GM21423 (cell line): ENCODE measurements around the gene AREG.
"Not testable (repeated sequence)": the region's sequence is repeated elsewhere in the genome, so short reads cannot be mapped to it uniquely, and the experiment has no call there.

ENCODE experiments used
- ATAC-seq: cut with Tn5 transposase; IDR thresholded peaks from one replicate; pipeline ENCODE4 v1.9.1; 2021; ENCODE audit warnings: mild to moderate bottlenecking, moderate library complexity; ENCODE audit not compliant: unreplicated experiment

The AREG gene, protein sequence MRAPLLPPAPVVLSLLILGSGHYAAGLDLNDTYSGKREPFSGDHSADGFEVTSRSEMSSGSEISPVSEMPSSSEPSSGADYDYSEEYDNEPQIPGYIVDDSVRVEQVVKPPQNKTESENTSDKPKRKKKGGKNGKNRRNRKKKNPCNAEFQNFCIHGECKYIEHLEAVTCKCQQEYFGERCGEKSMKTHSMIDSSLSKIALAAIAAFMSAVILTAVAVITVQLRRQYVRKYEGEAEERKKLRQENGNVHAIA

DNA sequence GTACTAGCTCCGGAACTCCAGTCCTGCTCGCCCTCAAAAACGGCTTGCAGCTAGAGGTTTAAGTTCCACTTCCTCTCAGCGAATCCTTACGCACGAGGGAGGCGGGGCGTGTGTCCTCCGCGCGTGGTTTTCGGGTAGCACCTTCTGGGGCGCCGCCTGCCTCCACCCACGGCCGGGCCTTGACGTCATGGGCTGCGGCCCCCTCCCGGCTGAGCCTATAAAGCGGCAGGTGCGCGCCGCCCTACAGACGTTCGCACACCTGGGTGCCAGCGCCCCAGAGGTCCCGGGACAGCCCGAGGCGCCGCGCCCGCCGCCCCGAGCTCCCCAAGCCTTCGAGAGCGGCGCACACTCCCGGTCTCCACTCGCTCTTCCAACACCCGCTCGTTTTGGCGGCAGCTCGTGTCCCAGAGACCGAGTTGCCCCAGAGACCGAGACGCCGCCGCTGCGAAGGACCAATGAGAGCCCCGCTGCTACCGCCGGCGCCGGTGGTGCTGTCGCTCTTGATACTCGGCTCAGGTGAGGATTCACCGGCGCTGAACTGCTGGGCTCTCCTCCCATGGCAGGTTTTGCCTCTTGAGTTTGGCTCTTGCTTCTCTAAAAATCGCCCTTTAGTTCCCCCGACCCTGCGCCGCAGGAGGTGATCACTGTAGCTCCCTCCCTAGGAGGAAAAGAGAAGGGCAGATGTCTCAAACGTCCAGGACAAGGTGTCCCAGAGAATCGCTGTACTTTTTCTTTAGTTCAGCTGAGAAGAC, at the start of gene AREG:
Gene AREG, plus strand, starts transcription at position 246 of the 752 bp plus-strand sequence. Its CDS starts 210 bp downstream, at position 456.
- peak; percentile 94 for ATAC-seq

DNA sequence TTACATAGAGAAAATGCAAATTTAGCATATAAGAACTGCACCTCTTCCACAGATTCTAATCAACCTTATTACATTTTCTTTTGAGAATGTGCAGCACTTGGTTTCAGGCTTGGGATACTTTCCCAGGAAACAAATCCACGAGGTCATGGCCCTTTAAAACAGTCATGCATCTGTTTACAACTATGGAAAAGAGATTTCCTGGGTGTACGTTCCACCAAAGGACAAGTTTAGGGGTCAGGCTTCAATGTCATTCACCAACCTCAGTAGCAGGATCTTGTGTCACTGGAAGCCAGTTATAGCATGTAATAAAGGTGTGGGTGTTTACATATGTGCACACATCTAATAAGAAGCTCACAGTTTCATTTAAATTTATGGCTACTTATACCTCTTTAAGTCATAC, 49.3 kb upstream of the AREG start:
- ATAC-seq: no peak

DNA sequence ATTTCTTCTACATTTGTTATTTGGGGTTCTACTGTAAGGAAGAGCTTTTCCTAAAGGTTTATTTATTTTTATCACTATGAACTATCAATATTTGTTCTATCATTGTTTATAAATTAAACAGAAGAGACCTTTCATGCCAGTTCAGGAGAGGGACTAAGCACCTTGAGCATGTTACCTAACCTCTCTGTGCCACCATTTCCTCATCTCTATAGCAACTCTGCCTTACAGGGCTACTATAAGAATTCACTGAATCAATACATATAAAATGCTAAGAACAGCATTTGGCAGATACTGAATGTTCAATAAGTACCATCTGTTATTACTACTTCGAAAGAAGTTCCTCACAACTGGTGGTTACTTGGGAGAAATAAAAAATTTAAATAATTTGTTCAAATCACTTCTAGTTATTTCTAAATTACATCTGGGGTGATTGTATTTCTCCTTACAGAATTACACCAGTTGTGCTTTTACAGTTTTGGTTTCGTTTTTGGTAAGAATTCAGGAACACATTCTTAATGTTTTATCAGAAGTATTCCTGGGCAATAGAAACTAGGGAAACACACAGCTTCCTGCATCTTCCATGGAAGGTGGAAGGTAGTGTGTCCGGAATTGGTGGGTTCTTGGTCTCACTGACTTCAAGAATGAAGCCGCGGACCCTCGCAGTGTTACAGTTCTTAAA, 47.0 kb upstream of the AREG start:
- ATAC-seq: peak; percentile 41

DNA sequence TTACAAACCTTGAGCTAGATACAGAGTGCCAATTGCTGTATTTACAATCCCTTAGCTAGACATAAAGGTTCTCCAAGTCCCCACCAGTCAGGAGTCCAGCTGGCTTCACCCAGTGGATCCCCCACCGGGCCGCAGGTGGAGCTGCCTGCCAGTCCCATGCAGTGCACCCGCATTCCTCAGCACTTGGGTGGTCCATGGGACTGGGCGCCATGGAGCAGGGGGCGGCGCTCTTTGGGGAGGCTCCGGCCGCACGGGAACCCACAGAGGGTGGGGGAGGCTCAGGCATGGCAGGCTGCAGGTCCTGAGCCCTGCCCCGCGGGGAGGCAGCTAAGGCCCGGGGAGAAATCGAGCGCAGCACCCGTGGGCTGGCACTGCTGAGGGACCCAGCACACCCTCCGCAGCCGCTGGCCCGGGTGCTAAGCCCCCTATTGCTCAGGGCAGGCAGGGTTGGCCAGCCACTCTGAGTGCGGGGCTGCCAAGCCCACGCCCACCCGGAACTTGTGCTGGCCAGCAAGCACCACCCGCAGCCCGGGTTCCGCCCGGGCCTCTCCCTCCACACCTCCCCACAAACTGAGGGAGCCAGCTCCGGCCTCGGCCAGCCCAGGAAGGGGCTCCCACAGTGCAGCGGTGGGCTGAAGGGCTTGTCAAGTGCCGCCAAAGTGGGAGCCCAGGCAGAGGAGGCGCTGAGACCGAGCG, 45.9 kb upstream of the AREG start:
- not testable (repeated sequence) for ATAC-seq

DNA sequence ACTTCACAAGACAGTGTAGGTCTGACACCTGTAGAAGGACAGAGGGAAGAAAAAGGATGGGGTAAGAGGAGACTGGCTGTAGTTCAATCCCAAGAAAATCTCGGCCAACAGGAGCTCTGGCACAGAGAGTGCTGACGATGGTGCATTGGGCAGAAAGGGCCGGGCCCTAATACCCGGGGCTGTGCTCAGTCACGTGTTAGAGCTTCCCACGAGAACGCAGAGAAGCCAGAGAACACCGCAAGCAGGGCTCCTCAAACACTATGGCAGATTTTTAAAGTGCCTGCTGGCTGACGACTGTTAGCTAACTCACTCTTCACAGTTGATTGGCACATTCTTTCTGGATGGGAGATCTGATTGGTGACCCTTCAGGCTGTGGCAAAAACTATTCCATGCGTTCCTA, 44.5 kb upstream of the AREG start:
- ATAC-seq: no peak

DNA sequence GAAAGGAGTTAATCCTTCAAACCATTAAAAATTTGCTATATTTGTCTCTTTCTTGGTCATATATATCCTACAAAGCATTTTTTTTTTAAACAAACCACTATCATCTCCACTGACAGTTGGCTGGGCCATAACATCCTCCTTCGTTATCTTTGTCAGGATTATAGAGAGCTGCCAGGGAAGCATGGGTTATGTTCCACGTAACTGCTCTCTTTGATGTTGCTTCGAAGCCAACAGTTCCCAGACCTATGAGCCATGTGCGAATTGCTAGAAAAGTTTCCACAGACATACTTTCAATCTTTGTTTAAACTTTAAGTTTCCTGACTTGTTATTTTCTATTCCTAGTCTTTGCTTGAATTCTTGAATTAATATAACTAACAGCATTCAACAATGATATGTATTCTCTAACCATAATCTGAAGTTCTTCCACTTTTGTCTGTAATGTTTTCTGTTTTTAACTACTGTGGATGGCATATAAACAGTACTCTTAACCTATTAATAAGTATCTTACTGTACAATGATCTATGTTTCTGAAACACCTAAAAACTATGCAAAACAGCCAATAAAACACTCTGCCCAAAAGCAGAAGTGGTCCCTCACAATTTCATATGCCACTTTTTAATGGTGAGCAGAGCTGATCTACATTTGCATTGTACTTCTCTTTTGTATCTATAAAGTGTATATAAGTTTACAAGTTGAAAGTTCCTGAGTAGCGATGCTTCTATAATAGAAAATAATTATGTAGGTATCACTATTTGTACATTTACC, 42.1 kb upstream of the AREG start:
- ATAC-seq: peak; percentile 97

DNA sequence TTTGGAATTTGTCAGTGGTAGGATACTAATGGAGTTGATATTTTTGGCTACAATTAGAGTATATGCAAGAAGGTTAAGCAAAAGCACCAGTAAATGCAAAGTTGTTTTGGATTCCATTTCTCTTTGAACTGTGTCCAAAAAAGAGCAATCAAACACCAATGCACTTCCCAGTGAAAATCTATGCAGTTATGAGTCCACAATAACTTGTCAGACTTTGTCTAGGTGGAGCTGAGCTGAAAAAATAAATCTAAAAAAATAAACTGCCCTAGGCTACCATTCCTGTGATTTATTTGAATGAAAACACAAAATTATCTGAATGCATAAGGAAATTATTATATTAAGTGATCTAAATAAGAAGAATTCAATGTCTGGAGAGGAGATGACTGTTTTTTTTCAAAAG, 37.0 kb upstream of the AREG start:
- ATAC-seq: no peak

DNA sequence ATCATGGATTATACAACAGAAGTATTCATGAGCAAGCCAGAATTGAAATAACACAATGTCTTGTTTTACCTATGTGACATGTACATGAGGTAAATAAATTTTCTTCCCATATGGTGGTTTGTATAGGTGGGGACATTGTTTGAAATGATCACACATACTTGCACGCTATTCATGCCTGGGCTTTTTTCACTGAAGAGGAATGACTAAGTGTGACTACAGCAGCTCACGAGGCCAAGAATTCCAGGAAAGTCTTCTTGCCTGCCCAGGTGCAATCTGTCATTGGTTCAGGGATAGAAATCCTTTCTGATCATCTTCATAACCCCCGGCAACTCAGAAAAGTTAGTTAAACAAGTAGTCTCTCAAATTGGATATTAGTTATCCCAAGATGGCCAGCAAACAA, 36.3 kb upstream of the AREG start:
- no peak for ATAC-seq

DNA sequence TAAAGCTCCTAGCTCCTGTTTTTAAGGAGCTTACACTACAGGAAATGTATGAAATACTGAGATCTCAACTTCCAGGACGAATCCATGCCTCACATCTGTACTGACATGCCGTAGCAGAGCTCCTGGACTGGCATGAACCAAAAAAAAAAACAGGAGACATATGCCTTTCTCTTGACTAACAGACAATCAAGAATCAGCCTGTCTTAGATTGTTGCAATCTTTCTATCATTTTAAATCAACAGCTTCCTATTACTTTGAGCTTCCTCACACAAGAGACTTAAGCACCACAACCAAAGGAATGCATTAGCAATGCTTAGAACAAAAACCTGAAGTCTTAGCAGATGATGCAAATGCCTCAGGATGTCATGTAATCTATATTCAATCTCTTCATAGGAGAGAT, 34.7 kb upstream of the AREG start:
- ATAC-seq: no peak

DNA sequence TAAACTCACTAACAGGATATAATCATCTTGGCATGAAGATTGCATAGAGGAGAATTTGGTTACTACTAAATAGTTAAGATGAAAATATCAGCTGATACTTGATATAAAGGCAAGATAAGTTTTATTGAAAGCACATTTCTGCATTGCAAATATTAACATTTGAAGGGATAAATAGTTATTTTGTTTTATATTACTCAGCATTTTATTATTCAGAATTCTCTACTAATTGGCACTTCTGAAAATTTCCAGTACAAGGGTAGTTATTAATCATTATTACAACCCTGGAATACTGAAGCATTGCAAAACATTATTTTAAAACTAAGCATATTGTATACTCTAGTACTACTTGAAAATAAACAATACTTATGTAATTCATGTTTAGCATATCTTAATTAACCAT, 32.7 kb upstream of the AREG start:
- no peak for ATAC-seq

DNA sequence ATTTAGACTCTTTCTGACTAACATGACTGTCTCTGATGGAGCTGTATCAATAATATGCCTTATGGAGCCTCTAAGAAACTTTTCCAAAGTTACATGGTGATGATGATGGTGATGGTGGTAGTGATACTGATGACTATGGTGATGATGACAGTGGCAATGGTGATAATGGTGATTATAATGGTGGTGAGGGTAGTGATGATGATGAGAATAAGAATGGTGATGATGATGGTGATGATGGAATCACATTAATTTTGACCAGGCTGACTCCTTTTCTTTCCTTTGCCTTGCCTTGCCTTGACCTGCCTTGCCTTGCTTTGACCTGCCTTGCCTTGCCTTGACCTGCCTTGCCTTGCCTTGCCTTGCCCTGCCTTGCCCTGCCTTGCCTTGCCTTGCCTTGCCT, 31.7 kb upstream of the AREG start:
- no peak for ATAC-seq

DNA sequence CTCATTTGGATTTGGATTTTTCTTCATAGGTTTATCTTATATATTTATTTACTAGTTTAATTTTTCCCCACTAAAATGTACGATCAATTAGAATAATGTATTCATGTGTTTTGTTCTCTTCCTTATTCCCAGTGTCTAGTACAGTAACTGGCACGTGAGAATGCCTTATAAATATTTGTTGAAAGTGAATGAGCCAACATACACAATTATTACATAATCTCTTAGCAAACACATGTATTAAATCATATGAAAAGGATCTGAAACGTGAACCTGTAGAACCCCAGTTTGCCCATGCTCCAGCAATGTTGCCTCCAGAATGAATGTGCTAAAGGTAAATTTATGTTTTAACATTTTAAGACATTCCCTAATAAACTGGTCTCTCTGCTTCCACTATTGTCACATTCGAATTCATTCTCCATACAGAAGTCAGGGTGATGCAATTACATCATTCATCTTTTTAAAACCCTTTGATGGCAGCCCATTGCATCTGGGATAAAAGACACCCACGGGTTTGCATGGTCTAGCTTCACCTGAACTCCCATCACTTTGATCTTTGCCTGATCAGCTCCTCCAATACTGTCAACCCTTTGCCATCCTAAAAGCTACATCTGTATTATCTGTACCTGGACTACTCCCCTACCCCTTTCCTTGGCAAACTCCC, 30.7 kb upstream of the AREG start:
- ATAC-seq: no peak

DNA sequence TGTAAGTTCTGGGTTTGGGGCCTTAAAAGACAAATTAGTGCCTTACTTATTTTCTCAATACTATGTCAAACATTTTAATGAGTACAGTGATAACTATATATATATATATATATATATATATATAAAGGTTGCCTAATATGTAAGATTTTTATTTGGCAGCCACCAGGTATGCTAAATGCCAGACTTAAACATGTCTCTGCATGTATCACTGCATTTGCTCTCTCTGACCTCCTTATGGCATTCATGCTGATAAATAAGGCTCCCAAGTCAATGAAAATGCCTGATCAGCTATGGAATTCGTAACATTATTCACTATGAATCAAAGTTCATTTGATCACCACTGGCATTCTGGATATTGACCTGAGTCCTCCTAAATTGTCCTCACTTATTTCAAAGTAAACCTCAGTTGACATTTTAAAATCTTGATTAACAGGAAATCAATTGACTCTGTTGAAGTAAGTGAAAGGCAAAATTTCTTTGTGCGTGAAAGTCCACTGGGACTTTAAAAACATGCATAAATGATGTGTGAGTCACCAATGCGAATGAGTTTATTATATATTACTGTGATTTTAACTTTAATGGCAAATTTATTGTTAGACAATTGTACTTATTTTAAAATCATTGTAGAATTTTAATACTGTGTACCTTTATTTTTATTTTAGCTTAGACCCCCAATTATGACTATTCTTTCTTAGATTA, 29.2 kb upstream of the AREG start:
- ATAC-seq: no peak

DNA sequence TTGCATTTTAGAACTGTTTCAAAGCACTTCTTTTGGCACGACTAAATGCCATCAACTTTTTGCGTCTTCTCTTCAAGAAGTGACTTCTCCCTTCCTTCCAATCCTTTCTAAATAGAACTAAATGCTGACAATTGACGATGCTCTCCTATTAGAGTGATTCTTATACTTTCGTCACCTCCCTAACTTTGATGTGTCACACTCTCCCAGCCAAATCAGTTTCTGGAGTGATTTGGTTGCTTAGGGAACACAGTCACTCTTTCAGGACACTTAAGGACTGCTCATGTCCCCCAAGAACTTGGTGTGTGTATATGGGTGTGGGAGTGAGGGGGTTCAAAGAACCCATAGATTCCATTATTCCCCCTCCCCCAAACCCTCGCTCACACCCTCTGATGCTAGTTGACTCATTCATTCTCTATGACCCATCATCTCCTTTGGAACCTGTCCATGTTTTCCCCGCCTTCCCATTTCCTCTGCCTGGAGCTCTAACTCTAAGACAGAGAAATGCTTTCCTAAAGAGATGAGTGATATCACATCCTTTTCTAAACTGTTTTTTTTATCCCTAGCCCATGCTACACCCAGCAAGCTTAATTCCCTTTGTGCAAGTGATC, 26.8 kb upstream of the AREG start:
- no peak for ATAC-seq

DNA sequence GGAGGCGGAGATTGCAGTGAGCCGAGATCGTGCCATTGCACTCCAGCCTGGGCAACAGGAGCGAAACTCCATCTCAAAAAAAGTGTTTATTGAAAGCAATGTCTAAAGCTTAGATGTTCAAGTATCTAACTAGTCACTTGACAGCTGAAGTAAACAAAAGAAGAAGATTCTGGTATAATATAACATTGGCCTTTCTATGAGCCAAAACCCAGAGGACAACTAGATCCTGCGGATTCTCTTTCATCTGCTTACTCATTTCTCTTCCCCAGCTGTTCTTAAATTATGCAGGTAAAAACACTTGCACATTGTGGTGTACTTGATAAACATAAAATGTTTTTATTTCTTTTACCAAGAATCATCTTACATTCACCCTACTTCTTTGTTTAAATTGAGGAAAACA, 24.1 kb upstream of the AREG start:
- ATAC-seq: no peak

DNA sequence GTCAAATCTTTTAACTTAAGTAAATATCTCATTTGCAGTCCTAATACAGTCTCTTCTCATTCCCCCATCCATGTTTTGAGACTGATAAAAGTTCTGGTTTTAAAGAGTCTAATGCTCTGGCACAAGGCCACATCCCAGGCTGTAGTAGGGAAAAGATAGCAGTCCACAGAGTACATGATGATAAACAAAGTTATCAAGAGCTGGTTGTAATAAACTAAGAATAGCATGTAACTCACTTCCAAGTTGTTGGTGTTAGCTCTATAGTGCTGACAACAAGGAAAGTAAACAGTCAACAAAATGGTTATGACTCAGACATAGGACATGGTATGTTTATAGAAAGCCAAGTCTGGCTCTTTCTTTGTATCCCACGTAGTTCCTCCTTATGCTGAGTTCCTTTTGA, 21.8 kb upstream of the AREG start:
- no peak for ATAC-seq

DNA sequence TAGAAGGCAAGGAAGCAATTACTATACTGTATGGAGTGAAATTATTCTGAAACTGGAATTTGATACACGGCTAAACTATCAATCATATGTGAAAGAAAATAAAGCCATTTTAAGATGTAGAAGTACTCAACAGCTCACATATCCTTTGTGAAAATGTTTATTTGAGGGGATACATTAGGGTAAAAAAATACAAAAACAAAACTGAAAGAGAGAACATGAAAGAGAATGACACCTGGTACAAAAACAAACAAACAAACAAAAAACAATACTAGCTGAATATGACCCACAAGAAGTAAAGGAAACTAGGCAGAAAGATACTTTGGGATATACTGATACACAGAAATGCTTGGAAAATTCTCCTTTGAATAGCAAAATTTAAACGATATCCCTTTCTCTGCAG, 20.8 kb upstream of the AREG start:
- no peak for ATAC-seq

DNA sequence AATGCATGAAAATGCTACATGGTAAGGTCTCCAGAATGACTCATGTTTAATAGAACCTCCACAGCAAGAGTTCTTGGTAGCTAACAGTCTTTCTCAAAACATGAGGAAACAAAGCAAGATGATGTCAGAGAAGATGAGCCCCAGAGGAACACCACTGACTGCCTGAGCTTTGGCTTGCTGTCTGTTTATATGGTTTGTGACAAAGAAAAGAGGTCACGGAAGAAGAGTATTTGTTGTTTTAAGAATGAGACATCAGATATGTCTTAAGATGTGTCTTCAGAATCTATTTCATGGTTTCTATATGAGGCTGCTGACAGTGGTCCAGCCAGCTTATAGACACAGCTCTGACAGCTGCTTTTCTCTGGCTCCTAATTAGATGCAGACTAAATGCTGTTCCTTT, 18.8 kb upstream of the AREG start:
- no peak for ATAC-seq

DNA sequence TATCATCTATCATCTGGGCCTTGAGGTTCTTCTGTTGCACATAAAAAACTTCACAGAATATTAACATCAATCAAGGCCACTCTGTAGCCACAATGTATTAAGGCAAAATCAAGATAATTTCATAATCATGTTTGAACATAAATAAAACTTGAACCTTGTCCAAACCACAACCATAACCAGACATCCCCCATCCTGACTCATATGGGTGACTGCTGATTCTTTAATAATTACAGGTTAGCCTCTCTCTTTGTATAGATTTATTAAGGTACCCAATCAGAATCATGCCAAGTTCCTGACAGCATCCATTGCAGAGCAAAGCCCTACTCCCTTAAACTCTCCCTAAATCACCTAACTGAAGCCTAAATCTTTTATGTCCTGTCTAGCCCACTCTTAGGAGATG, 16.7 kb upstream of the AREG start:
- ATAC-seq: no peak
